ENCODE results near the gene PYGB.
"Not testable (repeated sequence)": the region's sequence is repeated elsewhere in the genome, so short reads cannot be mapped to it uniquely, and the experiment has no call there.

Gene PYGB

GRCh38 chr20:25229486-25230165, 18.3 kb upstream of the PYGB start:
- no peak for DNase-seq (ENCODE audit: low read depth in 4 of 4, low spot score in 1 of 4)

- no peak for DNase-seq (ENCODE audit: low read depth in 4 of 4, low spot score in 1 of 4)
Measured at GRCh38 chr20:25230166-25230831, 17.6 kb upstream of the PYGB start.

- no peak for DNase-seq (ENCODE audit: low read depth in 4 of 4, low spot score in 1 of 4)
Measured at GRCh38 chr20:25233016-25233772, 14.7 kb upstream of the PYGB start.

- DNase-seq (ENCODE audit: low read depth in 4 of 4, low spot score in 1 of 4) = not testable (repeated sequence)
Measured at GRCh38 chr20:25234009-25234849, 13.7 kb upstream of the PYGB start.

- DNase-seq (ENCODE audit: low read depth in 4 of 4, low spot score in 1 of 4) = no peak
Measured at GRCh38 chr20:25236450-25237304, 11.2 kb upstream of the PYGB start.

- peak in 3 of 4 experiments; percentile 21 to 59 (median 38) for DNase-seq (ENCODE audit: low read depth in 4 of 4, low spot score in 1 of 4)
Measured at GRCh38 chr20:25237610-25238318, 10.1 kb upstream of the PYGB start.

GRCh38 chr20:25238319-25239037, 9.4 kb upstream of the PYGB start:
- no peak for DNase-seq (ENCODE audit: low read depth in 4 of 4, low spot score in 1 of 4)

GRCh38 chr20:25239387-25240370, 8.2 kb upstream of the PYGB start:
- DNase-seq (ENCODE audit: low read depth in 4 of 4, low spot score in 1 of 4) = no peak

GRCh38 chr20:25240851-25241658, 6.8 kb upstream of the PYGB start:
- not testable (repeated sequence) for DNase-seq (ENCODE audit: low read depth in 4 of 4, low spot score in 1 of 4)

GRCh38 chr20:25241659-25241955, 6.3 kb upstream of the PYGB start:
- not testable (repeated sequence) for DNase-seq (ENCODE audit: low read depth in 4 of 4, low spot score in 1 of 4)

- DNase-seq (ENCODE audit: low read depth in 4 of 4, low spot score in 1 of 4) = no peak
Measured at GRCh38 chr20:25242231-25242630, 5.7 kb upstream of the PYGB start.

GRCh38 chr20:25243416-25243979, 4.4 kb upstream of the PYGB start:
- DNase-seq (ENCODE audit: low read depth in 4 of 4, low spot score in 1 of 4) = no peak

GRCh38 chr20:25244976-25245375, 2.9 kb upstream of the PYGB start:
- no peak for DNase-seq (ENCODE audit: low read depth in 4 of 4, low spot score in 1 of 4)

GRCh38 chr20:25245461-25245860, 2.4 kb upstream of the PYGB start:
- DNase-seq (ENCODE audit: low read depth in 4 of 4, low spot score in 1 of 4) = no peak

GRCh38 chr20:25246182-25246999, 1.5 kb upstream of the PYGB start:
- DNase-seq (ENCODE audit: low read depth in 4 of 4, low spot score in 1 of 4) = no peak

- no peak for DNase-seq (ENCODE audit: low read depth in 4 of 4, low spot score in 1 of 4)
Measured at GRCh38 chr20:25247000-25247517, 826 bp upstream of the PYGB start.
